SH-SY5Y (cell line): ENCODE data around the gene RABGAP1.

Experiments
- GATA2 ChIP-seq: IDR thresholded peaks from 2 replicates; pipeline ENCODE4 v1.6.1; 2011; ENCODE audit warnings: mild to moderate bottlenecking, low read depth, low read length
- GATA3 ChIP-seq: IDR thresholded peaks from 2 replicates; pipeline ENCODE4 v1.6.1; 2011; ENCODE audit warnings: low read depth, mild to moderate bottlenecking, low read length, moderate library complexity

The RABGAP1 gene

DNA sequence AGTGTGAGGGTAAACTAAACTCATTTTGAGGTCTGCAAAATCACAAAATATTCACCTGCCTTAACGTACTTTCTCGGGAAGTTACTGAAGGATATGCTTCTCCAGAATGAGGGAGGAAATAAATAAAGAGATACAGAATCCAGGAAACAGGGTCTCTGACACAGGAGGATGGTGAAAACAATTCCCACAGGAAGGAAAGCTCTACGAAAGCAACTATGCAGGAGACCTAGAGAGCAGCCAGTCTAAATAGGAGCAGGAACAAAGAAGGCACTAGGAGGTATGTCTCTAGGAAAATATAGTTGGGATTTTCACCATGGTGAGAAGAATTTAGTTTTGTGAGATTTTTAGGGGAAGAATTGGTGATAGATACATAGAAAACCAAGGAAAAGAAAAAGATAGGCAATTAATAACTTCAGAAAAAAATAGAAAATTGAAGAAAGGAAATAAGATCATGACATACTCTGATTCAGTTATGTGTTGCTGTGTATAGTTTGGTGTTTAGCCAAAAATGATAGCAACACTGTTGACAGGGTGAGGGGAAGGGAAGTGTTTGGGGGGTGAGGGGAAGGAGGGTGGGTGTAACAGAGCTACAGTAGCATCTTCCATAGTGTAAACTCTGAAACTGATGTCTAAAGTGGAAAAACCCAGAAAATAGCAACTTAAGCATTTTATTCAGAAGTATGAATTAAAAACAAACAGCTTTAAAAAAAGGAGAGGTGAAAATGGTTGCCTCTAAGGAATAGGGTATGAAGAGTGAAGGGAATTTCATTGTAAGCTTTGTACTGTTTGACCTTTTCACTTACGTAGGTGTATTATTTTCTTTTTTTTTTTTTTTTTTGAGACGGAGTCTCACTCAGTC is 102.5 kb downstream of the RABGAP1 start:
- no peak for TF ChIP-seq GATA2
- no peak for TF ChIP-seq GATA3

DNA sequence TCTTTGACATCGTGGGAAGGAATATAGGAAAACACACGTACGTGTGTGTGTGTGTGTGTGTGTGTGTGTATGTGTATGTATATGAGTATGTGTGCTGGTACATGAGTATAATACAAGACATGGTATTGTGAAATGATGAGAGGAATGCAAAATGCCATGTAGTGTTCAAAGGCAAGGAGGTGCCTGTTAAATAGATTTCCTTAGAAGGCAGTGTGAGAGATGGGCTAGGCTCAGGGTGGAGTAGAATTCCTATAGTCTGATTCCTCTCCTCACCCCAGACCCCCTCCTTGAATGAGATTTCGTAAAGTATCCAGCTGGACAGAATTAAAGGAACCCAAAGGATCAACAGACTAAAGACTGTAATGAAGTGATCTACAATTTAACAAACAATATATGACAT is 103.8 kb downstream of the RABGAP1 start:
- TF ChIP-seq GATA3 = no peak
- TF ChIP-seq GATA2 = no peak

DNA sequence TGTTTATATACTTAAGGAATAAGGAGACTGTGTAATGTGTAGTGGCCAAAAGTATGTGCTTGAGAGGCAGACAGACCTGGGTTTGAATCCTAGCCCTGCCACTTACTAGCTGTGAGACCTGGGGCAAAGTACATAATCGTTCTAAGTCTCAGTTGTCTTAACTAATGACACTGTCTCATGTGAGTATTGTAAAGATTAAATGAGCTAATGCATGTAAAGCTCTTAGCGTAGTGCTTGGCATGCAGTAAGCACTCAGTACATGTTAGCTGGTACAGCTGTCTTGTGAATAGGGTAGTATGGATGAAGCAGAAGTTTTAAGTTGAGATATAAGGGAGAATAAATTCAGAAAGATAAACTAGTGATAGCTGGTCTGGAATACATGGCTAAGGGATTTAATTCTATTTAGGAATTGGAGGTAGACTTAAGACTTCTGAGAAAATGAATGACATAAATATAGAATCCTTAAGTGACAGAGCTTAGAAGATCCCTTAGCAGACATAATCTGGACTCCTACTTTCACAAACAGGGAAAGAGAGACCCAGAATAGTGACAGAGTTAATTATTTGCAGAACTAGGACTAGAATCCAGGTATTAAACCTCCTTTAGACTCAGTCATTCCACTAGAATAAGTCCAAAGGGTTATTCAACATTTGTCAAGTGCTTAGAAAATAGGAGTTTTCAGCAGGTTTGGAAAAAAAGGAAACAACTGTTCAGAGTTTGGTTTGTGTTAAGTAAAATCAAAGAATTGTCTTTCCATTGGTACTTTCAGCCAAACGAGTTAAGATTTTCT is 105.8 kb downstream of the RABGAP1 start:
- no peak for TF ChIP-seq GATA2
- no peak for TF ChIP-seq GATA3

DNA sequence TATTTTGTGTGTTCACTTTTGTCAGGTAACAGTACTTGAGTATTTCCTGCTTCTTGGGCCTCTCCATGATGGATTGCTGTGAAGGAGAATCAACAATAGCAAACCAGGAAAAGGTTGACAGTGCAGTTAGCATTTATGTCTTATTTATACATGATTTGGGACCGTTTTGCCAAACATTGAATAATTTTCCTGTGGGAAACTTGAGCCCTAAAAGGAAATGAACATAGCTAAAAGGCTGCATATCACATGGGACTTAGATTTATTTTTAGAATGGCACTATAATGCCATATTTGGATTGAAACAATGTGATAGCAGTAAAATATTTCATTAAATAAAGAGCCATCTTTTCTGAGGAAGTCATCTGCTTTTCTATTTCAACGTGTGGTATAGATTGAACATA is 107.9 kb downstream of the RABGAP1 start:
- no peak for TF ChIP-seq GATA2
- no peak for TF ChIP-seq GATA3

DNA sequence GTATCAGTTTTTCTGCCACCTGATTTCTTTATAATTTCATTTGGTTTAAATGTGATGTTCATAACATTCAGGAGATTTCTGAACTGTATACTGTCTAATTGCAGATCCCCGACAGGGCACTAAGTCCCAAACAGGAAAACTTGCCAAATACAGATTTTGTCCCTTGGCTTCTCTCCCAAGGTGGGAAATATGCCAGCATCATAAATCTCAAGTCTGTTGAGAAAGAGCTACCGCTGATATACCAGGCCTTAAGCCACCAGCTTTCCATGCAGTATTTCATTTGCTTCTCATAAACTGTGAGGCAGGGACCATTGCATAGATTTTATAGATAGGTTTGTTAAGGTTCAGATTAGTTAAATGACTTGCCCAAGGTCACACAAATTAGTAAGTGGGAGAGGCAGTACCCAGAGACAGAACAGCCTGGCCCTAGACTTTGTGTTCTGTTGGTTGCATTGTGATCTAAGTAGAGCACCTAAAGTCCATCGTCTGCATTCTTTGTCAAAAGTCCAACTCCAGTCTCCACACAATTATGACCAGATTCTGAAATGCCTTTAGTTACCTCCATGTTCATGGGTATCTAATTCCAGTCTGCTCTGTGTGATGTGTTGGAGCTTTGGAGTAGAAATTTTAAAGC is 108.9 kb downstream of the RABGAP1 start:
- TF ChIP-seq GATA2 (no peak), GATA3 (no peak)

DNA sequence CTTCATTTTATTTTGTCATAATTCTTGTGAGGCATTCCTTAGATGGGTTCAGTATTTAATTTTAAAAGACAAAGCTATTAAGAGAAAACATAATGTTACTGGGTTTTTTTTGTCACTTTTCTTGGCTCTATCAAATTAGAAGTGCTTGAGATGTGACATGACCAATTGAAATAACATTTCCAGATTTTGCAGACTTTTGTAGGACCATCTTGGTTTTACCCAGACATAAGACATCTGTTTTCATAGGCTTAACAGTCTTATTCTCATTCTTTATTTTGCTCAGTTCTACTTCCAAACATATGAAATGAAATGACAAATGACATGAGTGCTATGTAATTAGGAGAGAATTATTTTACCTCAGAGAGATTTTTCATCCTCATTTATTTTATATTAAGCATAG is 112.2 kb downstream of the RABGAP1 start:
- TF ChIP-seq GATA2 (no peak), GATA3 (no peak)

DNA sequence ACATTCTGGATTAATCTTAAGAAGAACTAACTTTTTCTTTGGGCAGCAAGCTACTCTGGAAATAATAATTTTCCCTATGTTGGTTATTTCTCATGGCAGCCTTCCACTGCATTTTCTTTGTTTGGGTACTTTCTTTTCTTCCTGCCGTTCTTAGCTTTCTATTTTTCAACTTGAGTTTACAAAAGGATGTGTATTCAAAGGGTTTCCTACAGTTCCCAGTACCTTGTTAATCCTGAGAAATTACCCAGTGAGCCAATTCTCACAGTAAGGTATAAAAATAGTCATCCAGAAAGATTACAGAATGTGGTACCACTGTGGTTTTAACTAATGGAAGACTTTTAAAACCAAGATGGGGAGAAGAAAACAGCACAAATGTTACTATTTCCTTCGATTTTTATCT is 112.9 kb downstream of the RABGAP1 start:
- TF ChIP-seq GATA2 (no peak), GATA3 (no peak)

DNA sequence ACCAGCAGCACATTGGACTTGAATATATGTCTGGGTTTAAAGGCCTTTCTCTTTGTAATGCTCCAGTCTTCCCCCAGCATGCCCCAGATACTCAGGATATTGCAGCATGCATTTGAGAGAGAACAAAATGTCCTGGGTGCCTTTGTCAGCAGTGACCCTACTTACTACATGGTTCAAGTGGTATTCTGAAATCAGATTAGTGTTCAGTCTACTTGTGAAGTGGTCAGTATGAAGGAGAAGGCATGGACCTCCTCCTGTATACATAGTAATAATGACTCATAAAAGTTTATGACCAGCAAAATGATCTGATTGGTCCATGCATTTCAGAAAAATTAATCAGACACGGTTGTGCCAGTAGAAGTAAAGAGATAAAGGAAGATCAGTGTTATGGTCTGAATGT is 118.0 kb downstream of the RABGAP1 start:
- TF ChIP-seq GATA3 = no peak
- TF ChIP-seq GATA2 = no peak

DNA sequence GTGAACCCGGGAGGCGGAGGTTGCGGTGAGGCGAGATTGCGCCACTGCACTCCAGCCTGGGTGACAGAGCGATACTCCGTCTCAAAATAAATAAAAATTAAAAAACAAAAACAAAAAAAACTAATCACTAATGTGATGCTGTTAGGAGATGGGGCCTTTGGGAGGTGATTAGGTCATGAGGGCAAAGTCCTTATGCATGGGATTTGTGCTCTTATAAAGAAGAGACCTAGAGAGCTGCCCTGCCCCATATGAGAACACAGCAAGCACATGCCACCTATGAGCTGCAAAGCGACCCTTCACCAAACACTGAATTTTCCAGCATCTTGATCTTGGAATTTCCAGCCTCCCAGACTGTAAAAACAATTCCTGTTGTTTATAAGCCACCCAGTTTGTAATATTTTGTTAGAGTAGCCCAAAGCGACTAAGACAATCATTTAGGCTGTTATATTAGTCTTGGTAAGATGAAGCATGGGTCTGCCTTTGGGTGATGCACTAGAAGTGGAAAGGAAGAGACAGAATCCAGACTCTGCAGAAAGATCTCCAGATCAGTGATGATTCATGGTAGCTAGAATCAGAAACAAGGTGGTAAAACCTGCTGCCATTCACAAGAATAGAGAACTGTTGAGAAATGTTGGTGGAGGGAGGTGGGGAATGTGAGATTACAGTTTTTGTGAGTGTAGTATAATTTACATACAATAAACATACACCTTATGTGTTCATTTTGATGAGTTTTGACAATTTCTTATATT is 118.8 kb downstream of the RABGAP1 start:
- TF ChIP-seq GATA2 = no peak
- no peak for TF ChIP-seq GATA3

DNA sequence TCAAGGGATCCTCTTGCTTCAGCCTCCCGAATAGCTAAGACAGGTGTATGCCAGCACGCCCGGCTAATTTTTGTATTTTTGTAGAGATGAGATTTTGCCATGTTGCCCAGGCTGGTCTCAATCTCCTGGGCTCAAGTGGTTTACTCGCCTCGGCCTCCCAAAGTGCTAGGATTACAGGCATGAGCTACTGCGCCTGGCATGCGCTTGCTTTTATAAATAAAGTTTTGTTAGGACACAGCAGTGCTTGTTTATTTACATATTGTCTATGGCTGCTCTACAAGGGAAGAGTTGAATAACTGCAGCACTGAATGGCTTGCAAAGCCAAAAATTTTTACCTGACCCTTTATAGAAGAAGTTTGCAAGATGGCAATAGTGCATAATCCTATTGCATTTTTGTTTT is 120.4 kb downstream of the RABGAP1 start:
- TF ChIP-seq GATA3 = no peak
- no peak for TF ChIP-seq GATA2

DNA sequence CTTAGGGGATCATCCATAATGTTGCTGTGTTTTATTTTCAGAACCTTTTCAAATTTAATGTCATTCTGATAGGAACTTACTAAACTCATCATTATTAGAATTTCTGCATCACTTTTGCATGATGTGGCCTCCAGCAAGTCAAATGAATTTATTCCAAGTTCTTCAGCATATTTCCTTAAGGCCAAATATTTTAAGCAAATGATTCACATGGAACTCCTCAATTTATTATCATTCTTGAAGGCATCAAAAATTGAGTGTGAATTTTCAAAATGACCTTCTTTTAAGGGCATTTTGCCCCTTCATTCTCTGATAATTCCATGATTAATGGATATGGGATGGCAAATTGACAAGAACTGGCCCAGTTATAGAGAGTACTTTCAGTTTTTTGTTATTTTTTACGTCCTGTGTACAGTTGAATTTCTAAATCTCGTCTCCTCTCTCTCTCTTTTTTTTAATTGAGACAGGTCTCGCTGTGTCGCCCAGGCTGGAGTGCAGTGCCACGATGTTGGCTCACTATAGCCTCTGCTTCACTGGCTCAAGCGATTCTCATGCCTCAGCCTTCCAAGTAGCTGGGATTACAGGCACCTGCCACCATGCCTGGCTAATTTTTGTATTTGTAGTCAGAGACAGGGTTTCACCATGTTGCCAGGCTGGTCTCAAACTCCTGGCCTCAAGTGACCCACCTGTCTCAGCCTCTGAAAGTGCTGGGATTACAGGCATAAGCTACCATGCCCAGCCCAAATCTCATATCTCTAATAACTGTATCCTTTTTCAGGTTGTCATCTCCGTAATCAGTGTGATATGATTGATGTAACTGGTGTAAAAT is 121.7 kb downstream of the RABGAP1 start:
- TF ChIP-seq GATA3 = no peak

DNA sequence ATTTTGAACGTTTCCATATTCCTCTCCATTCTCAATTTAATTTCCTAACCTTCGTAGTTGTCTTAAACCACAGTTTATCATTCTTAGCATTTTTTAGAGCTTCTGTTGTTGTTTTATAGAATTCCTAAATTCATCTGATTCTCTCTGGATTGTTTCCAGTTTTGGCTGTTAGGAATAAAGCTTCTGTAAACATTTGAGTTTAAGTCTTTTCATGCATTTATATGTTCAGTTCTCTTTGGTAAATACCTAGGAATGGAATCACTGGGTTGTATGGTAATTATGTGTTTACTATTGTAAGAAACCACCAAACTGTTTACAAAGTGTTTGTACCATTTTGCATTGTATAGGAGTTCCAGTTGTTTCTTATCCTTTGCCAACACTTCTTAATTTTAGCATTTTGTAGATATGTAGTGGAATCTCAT is 122.4 kb downstream of the RABGAP1 start:
- TF ChIP-seq GATA3 = no peak
- no peak for TF ChIP-seq GATA2

DNA sequence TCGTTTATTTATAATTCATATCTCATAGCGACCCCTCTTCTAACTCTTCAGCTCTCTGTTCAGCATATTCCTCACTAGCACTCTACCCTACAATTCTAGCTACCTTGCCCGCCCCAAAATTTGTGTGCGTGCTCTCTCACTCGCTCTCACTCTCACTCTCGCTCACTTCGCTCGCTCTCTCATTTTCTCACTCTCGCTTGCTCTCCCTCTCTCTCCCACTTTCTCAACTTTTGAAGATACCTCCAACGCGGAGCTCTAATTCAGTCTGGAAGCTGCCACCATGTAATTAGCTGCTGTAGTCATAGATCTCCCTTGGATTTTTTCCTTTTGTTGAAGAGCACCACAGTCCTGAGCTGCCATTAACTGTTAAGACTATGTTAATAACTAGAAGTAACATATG is 123.1 kb downstream of the RABGAP1 start:
- TF ChIP-seq GATA3 = no peak
- TF ChIP-seq GATA2 = no peak

DNA sequence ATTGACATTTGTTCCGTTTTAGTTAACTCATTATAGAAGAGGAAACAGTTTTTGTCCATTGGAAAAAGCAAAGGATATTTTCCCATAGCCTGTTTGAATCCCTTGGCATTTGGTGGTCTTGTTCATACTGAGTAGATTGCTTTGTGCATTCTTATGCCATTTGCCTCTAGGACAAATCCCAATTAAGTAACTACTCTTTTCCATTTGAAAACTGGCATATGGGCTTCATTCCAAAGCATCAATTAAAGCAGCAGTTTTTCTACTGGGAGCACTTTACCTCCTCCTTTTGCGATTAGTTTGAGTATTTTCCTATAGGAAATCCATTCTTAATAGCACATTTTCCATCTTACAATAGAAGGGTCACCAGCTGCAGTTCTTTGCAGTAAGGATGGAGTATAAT is 123.9 kb downstream of the RABGAP1 start:
- no peak for TF ChIP-seq GATA2
- no peak for TF ChIP-seq GATA3
